ENCODE measurements around the gene POC1A. TPM values are rescaled to one million over a fixed set of nuclear protein-coding genes. Genes with fewer than 3 reads are reported as not detected.

Gene POC1A
- total RNA-seq, 1 donor: 1.8 TPM

- Histone ChIP-seq H3K36me3 (ENCODE audit: insufficient read depth, low read length) (peaks cover 25% of the 10 kb centered on the region), H3K27ac (ENCODE audit: low read depth, low read length) (no peak overlapping the region), H3K79me2 (ENCODE audit: insufficient read depth, low read length) (peaks cover 6% of the 10 kb centered on the region)
These were observed 10.6 kb downstream of the POC1A start for GRCh38 chr3:52143616-52144015.

GRCh38 chr3:52143156-52143555 is 11.1 kb downstream of the POC1A start:
- no peak for TF ChIP-seq CTCF (IDR thresholded peaks at IDR 0.05; ENCODE audit: extremely low read depth, low read depth, low read length)
- DNase-seq (ENCODE audit: insufficient read length, low spot score, missing footprints): peak; percentile 45
- Histone ChIP-seq H3K4me3 (ENCODE audit: insufficient read depth, low read length) (no peak overlapping the region), H3K4me2 (ENCODE audit: insufficient read depth, low read length) (no peak overlapping the region), H4K20me1 (ENCODE audit: insufficient read depth, low read length) (no peaks in the 10 kb centered on the region), H2AFZ (ENCODE audit: low read length) (no peak overlapping the region), H3K4me1 (ENCODE audit: insufficient read depth, low read length) (no peaks in the 10 kb centered on the region), H3K36me3 (ENCODE audit: insufficient read depth, low read length) (peaks cover 20% of the 10 kb centered on the region), H3K9me3 (ENCODE audit: low read depth, low read length) (no peaks in the 10 kb centered on the region), H3K79me2 (ENCODE audit: insufficient read depth, low read length) (peaks cover 6% of the 10 kb centered on the region), H3K27me3 (ENCODE audit: insufficient read depth, low read length) (no peaks in the 10 kb centered on the region), H3K27ac (ENCODE audit: low read depth, low read length) (no peak overlapping the region)

More at GRCh38 chr3:52143616-52144015, 10.6 kb downstream of the POC1A start:
- H2AFZ ChIP-seq (ENCODE audit: low read length): no peak overlapping the region
- H3K4me1 ChIP-seq (ENCODE audit: insufficient read depth, low read length): no peaks in the 10 kb centered on the region
- DNase-seq (ENCODE audit: insufficient read length, low spot score, missing footprints): peak; percentile 46
- H4K20me1 ChIP-seq (ENCODE audit: insufficient read depth, low read length): no peaks in the 10 kb centered on the region
- no peak for TF ChIP-seq CTCF (IDR thresholded peaks at IDR 0.05; ENCODE audit: extremely low read depth, low read depth, low read length)
- H3K4me3 ChIP-seq (ENCODE audit: insufficient read depth, low read length): no peak overlapping the region
- H3K9me3 ChIP-seq (ENCODE audit: low read depth, low read length): no peaks in the 10 kb centered on the region
- H3K4me2 ChIP-seq (ENCODE audit: insufficient read depth, low read length): no peak overlapping the region
- H3K27me3 ChIP-seq (ENCODE audit: insufficient read depth, low read length): no peaks in the 10 kb centered on the region

- no peaks in the 10 kb centered on the region for H3K4me1 ChIP-seq (ENCODE audit: insufficient read depth, low read length)
- H3K27me3 ChIP-seq (ENCODE audit: insufficient read depth, low read length): no peaks in the 10 kb centered on the region
- no peaks in the 10 kb centered on the region for H4K20me1 ChIP-seq (ENCODE audit: insufficient read depth, low read length)
- H3K27ac ChIP-seq (ENCODE audit: low read depth, low read length): no peak overlapping the region
- no peak overlapping the region for H3K4me3 ChIP-seq (ENCODE audit: insufficient read depth, low read length)
- H3K4me2 ChIP-seq (ENCODE audit: insufficient read depth, low read length): no peak overlapping the region
- H3K36me3 ChIP-seq (ENCODE audit: insufficient read depth, low read length): peaks cover 18% of the 10 kb centered on the region
- H3K9me3 ChIP-seq (ENCODE audit: low read depth, low read length): no peaks in the 10 kb centered on the region
- no peak for TF ChIP-seq CTCF (IDR thresholded peaks at IDR 0.05; ENCODE audit: extremely low read depth, low read depth, low read length)
- peaks cover 6% of the 10 kb centered on the region for H3K79me2 ChIP-seq (ENCODE audit: insufficient read depth, low read length)
- H2AFZ ChIP-seq (ENCODE audit: low read length): no peak overlapping the region
- peak; percentile 39 for DNase-seq (ENCODE audit: insufficient read length, low spot score, missing footprints)
These were observed 12.5 kb downstream of the POC1A start for GRCh38 chr3:52141751-52142150.

- H3K79me2 ChIP-seq (ENCODE audit: insufficient read depth, low read length): peaks cover 6% of the 10 kb centered on the region
- no peaks in the 10 kb centered on the region for H4K20me1 ChIP-seq (ENCODE audit: insufficient read depth, low read length)
- peak; percentile 41 for DNase-seq (ENCODE audit: insufficient read length, low spot score, missing footprints)
- no peak overlapping the region for H3K27ac ChIP-seq (ENCODE audit: low read depth, low read length)
- no peak for TF ChIP-seq CTCF (IDR thresholded peaks at IDR 0.05; ENCODE audit: extremely low read depth, low read depth, low read length)
- H3K36me3 ChIP-seq (ENCODE audit: insufficient read depth, low read length): peaks cover 10% of the 10 kb centered on the region
- H2AFZ ChIP-seq (ENCODE audit: low read length): no peak overlapping the region
- no peak overlapping the region for H3K4me2 ChIP-seq (ENCODE audit: insufficient read depth, low read length)
- H3K4me1 ChIP-seq (ENCODE audit: insufficient read depth, low read length): no peaks in the 10 kb centered on the region
- H3K4me3 ChIP-seq (ENCODE audit: insufficient read depth, low read length): no peak overlapping the region
- H3K9me3 ChIP-seq (ENCODE audit: low read depth, low read length): no peaks in the 10 kb centered on the region
- H3K27me3 ChIP-seq (ENCODE audit: insufficient read depth, low read length): no peaks in the 10 kb centered on the region
These were observed 13.5 kb downstream of the POC1A start for GRCh38 chr3:52140769-52141168.
